ENCODE results near the gene AGBL4. TPM values are rescaled to one million over a fixed set of nuclear protein-coding genes. Genes with fewer than 3 reads are reported as not detected.
A peak's percentile ranks its signal among the peaks of the same experiment; 100 is the strongest.

Gene AGBL4
- polyA plus RNA-seq, 3 donors, result 0.05 TPM; not detected in 2

DNA sequence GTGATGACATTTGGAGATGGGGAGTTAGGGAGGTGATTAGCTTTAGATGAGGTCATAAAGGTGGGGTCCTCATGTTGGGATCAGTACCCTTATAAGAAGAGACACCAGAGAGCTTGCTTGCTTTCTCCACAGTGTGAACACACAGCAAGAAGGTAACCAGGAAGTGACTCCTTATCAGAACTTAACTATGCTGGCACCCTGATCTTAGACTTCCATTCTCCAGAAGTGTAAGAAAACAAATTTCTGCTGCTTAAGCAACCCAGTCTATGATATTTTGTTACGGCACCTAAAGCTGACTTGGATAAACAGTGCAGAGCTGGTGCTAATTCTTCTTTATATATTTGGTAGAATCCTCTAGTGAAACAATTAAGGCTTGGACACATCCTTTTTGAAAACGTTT lies 346.0 kb downstream of the AGBL4 start:
- Histone ChIP-seq H3K27ac (ENCODE audit: low read depth in 1 of 2, low read length in 2 of 2) (no peak overlapping the region), H3K9me3 (replicated peaks in 1 of 2; ENCODE audit: control insufficient read depth in 1 of 2, insufficient read depth in 1 of 2, low read length in 2 of 2) (peaks cover 4 to 9% of the 10 kb centered on the region in 2 donors), H3K4me3 (replicated peaks in 1 of 3; ENCODE audit: low read depth in 2 of 3, low read length in 3 of 3) (no peak overlapping the region), H3K79me2 (ENCODE audit: insufficient read depth, low read length) (no peaks in the 10 kb centered on the region), H3K36me3 (replicated peaks in 1 of 2; ENCODE audit: control insufficient read depth in 1 of 2, insufficient read depth in 2 of 2, low read length in 2 of 2) (no peaks in the 10 kb centered on the region), H4K20me1 (ENCODE audit: insufficient read depth, low read length) (no peaks in the 10 kb centered on the region), H3K9ac (ENCODE audit: insufficient read depth, low read length, poor library complexity, severe bottlenecking) (no peak overlapping the region), H3K4me2 (replicated peaks; ENCODE audit: extremely low read depth, low read length, poor library complexity, severe bottlenecking) (no peak overlapping the region), H2AFZ (ENCODE audit: insufficient read depth, low read depth, low read length, poor library complexity, severe bottlenecking) (no peak overlapping the region), H3K4me1 (ENCODE audit: control insufficient read depth in 1 of 2, insufficient read depth in 2 of 2, low read length in 2 of 2) (no peaks in the 10 kb centered on the region), H3K27me3 (ENCODE audit: control insufficient read depth in 2 of 2, insufficient read depth in 2 of 2, low read length in 2 of 2) (no peaks in the 10 kb centered on the region)
- Mint-ChIP-seq H3K36me3 (no peaks in the 10 kb centered on the region), H3K9me3 (peaks cover 0 to 11% (median 4%) of the 10 kb centered on the region in 7 donors), H3K4me3 (no peak overlapping the region), H3K4me1 (no peaks in the 10 kb centered on the region), H3K27ac (no peak overlapping the region), H3K27me3 (ENCODE audit: low read depth in 3 of 3) (no peaks in the 10 kb centered on the region)
- WGBS (ENCODE audit: insufficient coverage), result no CpG with 5 or more reads among the region's 2 CpGs
- TF ChIP-seq, protein P1, sequence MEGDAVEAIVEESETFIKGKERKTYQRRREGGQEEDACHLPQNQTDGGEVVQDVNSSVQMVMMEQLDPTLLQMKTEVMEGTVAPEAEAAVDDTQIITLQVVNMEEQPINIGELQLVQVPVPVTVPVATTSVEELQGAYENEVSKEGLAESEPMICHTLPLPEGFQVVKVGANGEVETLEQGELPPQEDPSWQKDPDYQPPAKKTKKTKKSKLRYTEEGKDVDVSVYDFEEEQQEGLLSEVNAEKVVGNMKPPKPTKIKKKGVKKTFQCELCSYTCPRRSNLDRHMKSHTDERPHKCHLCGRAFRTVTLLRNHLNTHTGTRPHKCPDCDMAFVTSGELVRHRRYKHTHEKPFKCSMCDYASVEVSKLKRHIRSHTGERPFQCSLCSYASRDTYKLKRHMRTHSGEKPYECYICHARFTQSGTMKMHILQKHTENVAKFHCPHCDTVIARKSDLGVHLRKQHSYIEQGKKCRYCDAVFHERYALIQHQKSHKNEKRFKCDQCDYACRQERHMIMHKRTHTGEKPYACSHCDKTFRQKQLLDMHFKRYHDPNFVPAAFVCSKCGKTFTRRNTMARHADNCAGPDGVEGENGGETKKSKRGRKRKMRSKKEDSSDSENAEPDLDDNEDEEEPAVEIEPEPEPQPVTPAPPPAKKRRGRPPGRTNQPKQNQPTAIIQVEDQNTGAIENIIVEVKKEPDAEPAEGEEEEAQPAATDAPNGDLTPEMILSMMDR (IDR thresholded peaks at IDR 0.05), result no peak
- intact Hi-C loops (cut with micrococcal nuclease), result no loop called here
- no peak for DNase-seq

DNA sequence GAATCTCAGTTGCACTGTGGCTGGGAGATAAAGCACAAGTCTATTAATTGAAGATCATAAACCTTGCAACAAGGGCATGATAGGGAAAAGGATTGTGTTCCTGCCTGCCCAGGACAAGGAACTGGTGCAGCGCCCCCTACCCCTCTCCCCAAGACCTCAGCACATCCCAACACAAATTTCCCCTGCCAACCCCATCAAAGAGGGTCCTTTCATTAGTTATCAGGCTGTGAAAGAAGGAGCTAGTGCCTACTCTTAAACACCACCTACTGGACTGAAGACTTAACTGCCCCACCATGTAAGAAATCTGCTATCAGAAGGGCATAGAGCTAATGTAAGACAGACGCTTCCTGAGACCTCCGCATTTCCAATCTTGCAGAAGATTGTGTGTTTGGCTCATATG lies 372.6 kb downstream of the AGBL4 start:
- Mint-ChIP-seq H3K36me3 (no peaks in the 10 kb centered on the region), H3K9me3 (peaks cover 0 to 28% (median 8%) of the 10 kb centered on the region in 7 donors), H3K27ac (peak overlapping the region in 1 of 7 donors; percentile 28), H3K4me1 (no peaks in the 10 kb centered on the region), H3K27me3 (ENCODE audit: low read depth in 3 of 3) (no peaks in the 10 kb centered on the region), H3K4me3 (no peak overlapping the region)
- H2AFZ ChIP-seq (ENCODE audit: insufficient read depth, low read depth, low read length, poor library complexity, severe bottlenecking), result no peak overlapping the region
- H3K4me2 ChIP-seq (replicated peaks; ENCODE audit: extremely low read depth, low read length, poor library complexity, severe bottlenecking), result no peak overlapping the region
- no peak overlapping the region for H3K27ac ChIP-seq (ENCODE audit: low read depth in 1 of 2, low read length in 2 of 2)
- H3K27me3 ChIP-seq (ENCODE audit: control insufficient read depth in 2 of 2, insufficient read depth in 2 of 2, low read length in 2 of 2), result no peaks in the 10 kb centered on the region
- peaks cover 22 to 25% of the 10 kb centered on the region in 2 donors for H3K9me3 ChIP-seq (replicated peaks in 1 of 2; ENCODE audit: control insufficient read depth in 1 of 2, insufficient read depth in 1 of 2, low read length in 2 of 2)
- H3K4me3 ChIP-seq (replicated peaks in 1 of 3; ENCODE audit: low read depth in 2 of 3, low read length in 3 of 3), result no peak overlapping the region
- TF ChIP-seq, protein P1 (IDR thresholded peaks at IDR 0.05), result no peak
- 92% methylated on average over 2 of the region's 3 CpGs for WGBS (ENCODE audit: insufficient coverage)
- intact Hi-C loops (cut with micrococcal nuclease), result no loop called here
- no peaks in the 10 kb centered on the region for H3K79me2 ChIP-seq (ENCODE audit: insufficient read depth, low read length)
- no peaks in the 10 kb centered on the region for H3K4me1 ChIP-seq (ENCODE audit: control insufficient read depth in 1 of 2, insufficient read depth in 2 of 2, low read length in 2 of 2)
- H3K36me3 ChIP-seq (replicated peaks in 1 of 2; ENCODE audit: control insufficient read depth in 1 of 2, insufficient read depth in 2 of 2, low read length in 2 of 2), result no peaks in the 10 kb centered on the region
- no peaks in the 10 kb centered on the region for H4K20me1 ChIP-seq (ENCODE audit: insufficient read depth, low read length)
- H3K9ac ChIP-seq (ENCODE audit: insufficient read depth, low read length, poor library complexity, severe bottlenecking), result no peak overlapping the region
- no peak for DNase-seq
